GM23338 (cell line): Measurements from ENCODE around the gene CTBP2. TPM values are rescaled to one million over a fixed set of nuclear protein-coding genes. Genes with fewer than 3 reads are reported as not detected.

Experiments used
- ATAC-seq: fragments of 200-7000 bp; cut with Tn5 transposase; 3 replicates; pipeline ENCODE4 v1.9.1; 2020
- DNase-seq: peaks from one replicate; pipeline ENCODE4 v3.0.0-alpha.2; 2015; ENCODE audit warnings: low spot score
- H2AFZ ChIP-seq: fragments of 200-600 bp; sonication (generic); 2 replicates; pipeline ENCODE4 v1.8.0; 2016; ENCODE audit warnings: antibody characterized with exemption, mild to moderate bottlenecking, moderate library complexity
- H3F3A ChIP-seq: fragments of 200-600 bp; sonication (generic); replicated peaks from 2 replicates; pipeline ENCODE4 v1.8.0; 2017; ENCODE audit warnings: antibody characterized with exemption, mixed run types, low read depth
- H3K27ac ChIP-seq: fragments of 200-600 bp; sonication (generic); 2 replicates; pipeline ENCODE4 v1.6.1; 2016; ENCODE audit warnings: low read depth
- H3K27me3 ChIP-seq: fragments of 200-600 bp; sonication (generic); 2 replicates; pipeline ENCODE4 v1.8.0; 2016; ENCODE audit warnings: mild to moderate bottlenecking, mixed run types, moderate library complexity; ENCODE audit not compliant: insufficient read depth
- H3K36me3 ChIP-seq: fragments of 200-600 bp; sonication (generic); 2 replicates; pipeline ENCODE4 v1.8.0; 2016; ENCODE audit warnings: mild to moderate bottlenecking; ENCODE audit not compliant: insufficient read depth
- H3K4me1 ChIP-seq: fragments of 200-600 bp; sonication (generic); 2 replicates; pipeline ENCODE4 v1.8.0; 2016; ENCODE audit warnings: mild to moderate bottlenecking, moderate library complexity; ENCODE audit not compliant: insufficient read depth
- H3K4me2 ChIP-seq: fragments of 200-600 bp; sonication (generic); 2 replicates; pipeline ENCODE4 v1.7.1; 2017; ENCODE audit warnings: mixed run types
- H3K4me3 ChIP-seq: fragments of 200-600 bp; sonication (generic); 2 replicates; pipeline ENCODE4 v1.6.1; 2016; ENCODE audit warnings: mixed run types
- H3K79me2 ChIP-seq: fragments of 200-600 bp; sonication (generic); replicated peaks from 2 replicates; pipeline ENCODE4 v1.8.0; 2017; ENCODE audit warnings: mild to moderate bottlenecking; ENCODE audit not compliant: insufficient read depth
- H3K9me2 ChIP-seq: fragments of 200-600 bp; sonication (generic); 2 replicates; pipeline ENCODE4 v1.8.0; 2017; ENCODE audit not compliant: insufficient read depth
- H4K20me1 ChIP-seq: fragments of 200-600 bp; sonication (generic); replicated peaks from 2 replicates; pipeline ENCODE4 v1.8.0; 2017; ENCODE audit warnings: mild to moderate bottlenecking; ENCODE audit not compliant: insufficient read depth
- H3K27ac Mint-ChIP-seq: 2 replicates; pipeline ENCODE4 v1.8.0; 2020; ENCODE audit warnings: inconsistent platforms, mild to moderate bottlenecking, moderate library complexity, mixed read lengths
- H3K27me3 Mint-ChIP-seq: 3 replicates; pipeline ENCODE4 v1.8.0; 2022; ENCODE audit warnings: low read depth, mild to moderate bottlenecking, moderate library complexity, mixed read lengths, inconsistent platforms; ENCODE audit not compliant: insufficient read depth, poor library complexity
- H3K36me3 Mint-ChIP-seq: 3 replicates; pipeline ENCODE4 v1.8.0; 2021; ENCODE audit warnings: low read depth, mild to moderate bottlenecking, inconsistent platforms, moderate library complexity, mixed read lengths
- H3K4me1 Mint-ChIP-seq: 3 replicates; pipeline ENCODE4 v1.8.0; 2020; ENCODE audit warnings: mild to moderate bottlenecking, inconsistent platforms, mixed read lengths
- H3K4me3 Mint-ChIP-seq: 3 replicates; pipeline ENCODE4 v1.8.0; 2021; ENCODE audit warnings: moderate library complexity, mild to moderate bottlenecking, inconsistent platforms, mixed read lengths
- H3K9me3 Mint-ChIP-seq: 3 replicates; pipeline ENCODE4 v1.8.0; 2020; ENCODE audit warnings: moderate library complexity, mild to moderate bottlenecking, inconsistent platforms, mixed read lengths
- CREB1 ChIP-seq: fragments of 250-450 bp; sonication (Bioruptor Pico); IDR thresholded peaks from 2 replicates; pipeline ENCODE4 v1.5.0; 2020; ENCODE audit warnings: low read depth, mild to moderate bottlenecking, moderate library complexity
- ETS1 ChIP-seq: IDR thresholded peaks from 2 replicates; pipeline ENCODE4 v1.6.1; 2016; ENCODE audit warnings: antibody characterized with exemption
- EZH2 ChIP-seq: fragments of 200-600 bp; sonication (generic); IDR thresholded peaks from one replicate; pipeline ENCODE4 v1.8.0; 2017; ENCODE audit warnings: antibody characterized with exemption, mild to moderate bottlenecking, low read depth; ENCODE audit not compliant: unreplicated experiment
- EZH2phosphoT487 ChIP-seq: fragments of 200-600 bp; sonication (generic); IDR thresholded peaks from one replicate; pipeline ENCODE4 v1.8.1; 2018; ENCODE audit warnings: antibody characterized with exemption; ENCODE audit not compliant: unreplicated experiment
- JUNB ChIP-seq: IDR thresholded peaks from one replicate; pipeline ENCODE4 v1.6.1; 2016; ENCODE audit warnings: antibody characterized with exemption; ENCODE audit not compliant: unreplicated experiment
- NANOG ChIP-seq: IDR thresholded peaks from 2 replicates; pipeline ENCODE4 v1.6.1; 2016; ENCODE audit warnings: antibody characterized with exemption, borderline replicate concordance
- POLR2AphosphoS5 ChIP-seq: IDR thresholded peaks from 2 replicates; pipeline ENCODE4 v1.6.1; 2016; ENCODE audit warnings: antibody characterized with exemption, low read depth
- REST ChIP-seq: IDR thresholded peaks from one replicate; pipeline ENCODE4 v1.6.1; 2018; ENCODE audit warnings: antibody characterized with exemption; ENCODE audit not compliant: unreplicated experiment
- STAT1 ChIP-seq: IDR thresholded peaks from one replicate; pipeline ENCODE4 v1.6.1; 2016; ENCODE audit warnings: antibody characterized with exemption; ENCODE audit not compliant: unreplicated experiment
- ZNF114 ChIP-seq: fragments of 250-450 bp; sonication (Bioruptor Pico); IDR thresholded peaks from 2 replicates; pipeline ENCODE4 v1.5.0; 2020; ENCODE audit warnings: mild to moderate bottlenecking, moderate library complexity
- ZNF331 ChIP-seq: fragments of 250-450 bp; sonication (Bioruptor Pico); IDR thresholded peaks from 2 replicates; pipeline ENCODE4 v1.5.0; 2020; ENCODE audit warnings: low read depth, mild to moderate bottlenecking, moderate library complexity
- ZNF462 ChIP-seq: fragments of 250-450 bp; sonication (Bioruptor Pico); IDR thresholded peaks from 2 replicates; pipeline ENCODE4 v1.5.0; 2020; ENCODE audit warnings: mild to moderate bottlenecking, moderate library complexity
- polyA plus RNA-seq: library from polyadenylated mRNA; unstranded; fragments of >200 nt; fragmentation: Nextera tagmentation; extraction: Ambion mirVana; gene quantifications from 2 replicates; pipeline ENCODE4 v1.2.1, GENCODE V29; 2016
- total RNA-seq: library from RNA; depleted of rRNA; stranded (reverse); fragments of >200 nt; shearing (Covaris generic); gene quantifications from 2 replicates; pipeline ENCODE4 v1.2.3, GENCODE V29; 2014
- TF ChIP-seq, protein P1 (sequence below), 2 experiments: fragments of 200-600 bp in 1 of 2; sonication (generic) in 1 of 2; conservative IDR thresholded peaks; 2 replicates each; pipeline versions ENCODE4 v1.5.1 to v1.6.1; 2016 to 2017; ENCODE audit warnings: antibody characterized with exemption in 2 of 2, low read depth in 2 of 2, mild to moderate bottlenecking in 2 of 2, moderate library complexity in 1 of 2

CTBP2 gene
- total and polyA plus RNA-seq, 2 experiments from 2014 or later = 133 to 265 TPM

DNA sequence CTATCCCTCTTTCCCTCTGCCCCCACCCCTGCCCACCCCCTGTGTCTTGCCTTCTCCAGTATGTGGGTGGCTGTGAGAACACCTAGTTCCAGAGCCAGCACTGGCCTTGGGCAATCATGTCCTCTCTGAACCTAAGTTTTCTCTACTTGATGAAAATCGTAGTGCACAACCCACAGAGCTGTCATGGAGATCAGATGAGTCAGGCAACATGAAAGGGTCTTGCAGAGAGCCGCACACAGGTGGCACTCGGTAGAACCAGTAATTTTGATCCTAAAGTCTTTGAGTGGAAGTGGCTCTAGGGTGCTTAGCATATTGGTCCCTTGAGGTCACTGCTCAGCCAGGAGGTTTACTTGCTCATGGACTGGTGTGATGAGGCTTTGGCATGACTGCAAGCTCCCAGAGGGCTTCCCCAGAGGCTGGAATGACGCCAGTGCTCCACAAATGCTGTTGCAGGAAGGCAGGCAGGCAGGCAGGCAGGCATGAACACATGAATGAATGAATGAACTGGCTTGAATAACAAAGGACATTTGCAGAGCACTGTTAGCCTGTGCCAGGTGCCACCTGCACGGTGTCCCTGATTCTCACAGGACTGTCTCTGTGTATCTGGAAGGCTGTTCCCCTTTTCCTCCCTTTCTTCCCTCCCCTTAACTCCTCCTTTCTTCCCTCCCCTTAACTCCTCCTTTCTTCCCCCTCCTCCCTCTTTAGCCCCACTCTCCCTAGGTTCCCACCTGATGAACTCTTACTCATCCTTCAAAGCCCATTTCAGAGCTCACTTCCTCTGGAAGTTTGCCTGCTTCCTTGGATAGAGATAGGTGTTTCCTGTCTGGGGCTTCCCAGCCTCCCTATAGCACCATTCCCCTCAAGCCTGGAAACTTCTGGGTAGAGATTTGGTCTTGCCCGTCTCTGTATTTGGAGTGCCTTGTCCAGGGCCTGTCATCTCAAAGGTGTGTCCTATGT lies 27.2 kb upstream of the CTBP2 start:
- no peaks in the 10 kb centered on the region for H3K4me1 ChIP-seq
- no peaks in the 10 kb centered on the region for H3K36me3 ChIP-seq
- Mint-ChIP-seq H3K27ac (no peak overlapping the region), H3K36me3 (no peaks in the 10 kb centered on the region), H3K27me3 (peaks cover 7% of the 10 kb centered on the region), H3K9me3 (no peaks in the 10 kb centered on the region; the same call in 1 of the 3 replicates), H3K4me1 (0 out of 3 replicates have a peak, but pooled peaks cover 4% of the 10 kb centered on the region), H3K4me3 (no peak overlapping the region)
- no peaks in the 10 kb centered on the region for H3K27me3 ChIP-seq
- H3K79me2 ChIP-seq = no peaks in the 10 kb centered on the region
- no peaks in the 10 kb centered on the region for H3F3A ChIP-seq
- TF ChIP-seq POLR2AphosphoS5 = no peak
- no peak for TF ChIP-seq ETS1
- no peak for TF ChIP-seq CREB1 (CRISPR knock-in tag)
- no peak for TF ChIP-seq ZNF114 (CRISPR knock-in tag)
- no peak for TF ChIP-seq ZNF462 (CRISPR knock-in tag)
- no peak for TF ChIP-seq JUNB
- no peak for TF ChIP-seq EZH2
- no peak for TF ChIP-seq ZNF331 (CRISPR knock-in tag)
- TF ChIP-seq REST = no peak
- TF ChIP-seq STAT1 = no peak
- no peak for TF ChIP-seq NANOG
- TF ChIP-seq EZH2phosphoT487 = no peak
- TF ChIP-seq, protein P1, sequence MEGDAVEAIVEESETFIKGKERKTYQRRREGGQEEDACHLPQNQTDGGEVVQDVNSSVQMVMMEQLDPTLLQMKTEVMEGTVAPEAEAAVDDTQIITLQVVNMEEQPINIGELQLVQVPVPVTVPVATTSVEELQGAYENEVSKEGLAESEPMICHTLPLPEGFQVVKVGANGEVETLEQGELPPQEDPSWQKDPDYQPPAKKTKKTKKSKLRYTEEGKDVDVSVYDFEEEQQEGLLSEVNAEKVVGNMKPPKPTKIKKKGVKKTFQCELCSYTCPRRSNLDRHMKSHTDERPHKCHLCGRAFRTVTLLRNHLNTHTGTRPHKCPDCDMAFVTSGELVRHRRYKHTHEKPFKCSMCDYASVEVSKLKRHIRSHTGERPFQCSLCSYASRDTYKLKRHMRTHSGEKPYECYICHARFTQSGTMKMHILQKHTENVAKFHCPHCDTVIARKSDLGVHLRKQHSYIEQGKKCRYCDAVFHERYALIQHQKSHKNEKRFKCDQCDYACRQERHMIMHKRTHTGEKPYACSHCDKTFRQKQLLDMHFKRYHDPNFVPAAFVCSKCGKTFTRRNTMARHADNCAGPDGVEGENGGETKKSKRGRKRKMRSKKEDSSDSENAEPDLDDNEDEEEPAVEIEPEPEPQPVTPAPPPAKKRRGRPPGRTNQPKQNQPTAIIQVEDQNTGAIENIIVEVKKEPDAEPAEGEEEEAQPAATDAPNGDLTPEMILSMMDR (conservative IDR thresholded peaks at IDR 0.05; ENCODE audit: low read depth in 2 of 2) = no peak
- ATAC-seq (no peak), DNase-seq (no peak)
- H3K4me3 ChIP-seq = no peak overlapping the region
- H2AFZ ChIP-seq = no peak overlapping the region
- H3K9me2 ChIP-seq = no peaks in the 10 kb centered on the region
- H3K27ac ChIP-seq = no peak overlapping the region
- H3K4me2 ChIP-seq = no peak overlapping the region
- H4K20me1 ChIP-seq = no peaks in the 10 kb centered on the region
